GM23248 (cell line): ENCODE data around the gene NMS. TPM values are rescaled to one million over a fixed set of nuclear protein-coding genes. Genes with fewer than 3 reads are reported as not detected.

Source experiments
- DNase-seq: peaks from one replicate; pipeline ENCODE4 v3.0.0-alpha.2; 2015
- H2AFZ ChIP-seq: fragments of 200-600 bp; sonication (generic); 2 replicates; pipeline ENCODE4 v1.6.1; 2016; ENCODE audit warnings: antibody characterized with exemption
- H3F3A ChIP-seq: fragments of 200-600 bp; sonication (generic); 2 replicates; pipeline ENCODE4 v1.6.1; 2016; ENCODE audit warnings: mild to moderate bottlenecking, antibody characterized with exemption, mixed run types; ENCODE audit not compliant: insufficient read depth
- H3K27ac ChIP-seq: fragments of 200-600 bp; sonication (generic); 2 replicates; pipeline ENCODE4 v1.5.1; 2016; ENCODE audit warnings: mild to moderate bottlenecking
- H3K27me3 ChIP-seq: fragments of 200-600 bp; sonication (generic); replicated peaks from 2 replicates; pipeline ENCODE4 v1.6.1; 2016; ENCODE audit warnings: mild to moderate bottlenecking; ENCODE audit not compliant: insufficient read depth
- H3K36me3 ChIP-seq: fragments of 200-600 bp; sonication (generic); 2 replicates; pipeline ENCODE4 v1.6.1; 2016; ENCODE audit warnings: low read depth, mild to moderate bottlenecking
- H3K4me1 ChIP-seq: fragments of 200-600 bp; sonication (generic); 2 replicates; pipeline ENCODE4 v1.6.1; 2016; ENCODE audit warnings: mild to moderate bottlenecking; ENCODE audit not compliant: insufficient read depth
- H3K4me2 ChIP-seq: fragments of 200-600 bp; sonication (generic); one replicate; pipeline ENCODE4 v1.6.1; 2016; ENCODE audit warnings: mild to moderate bottlenecking; ENCODE audit not compliant: unreplicated experiment
- H3K4me3 ChIP-seq: fragments of 200-600 bp; sonication (generic); 2 replicates; pipeline ENCODE4 v1.5.1; 2016; ENCODE audit warnings: mild to moderate bottlenecking
- H3K79me2 ChIP-seq: fragments of 200-600 bp; sonication (generic); 2 replicates; pipeline ENCODE4 v1.6.1; 2016; ENCODE audit warnings: mild to moderate bottlenecking; ENCODE audit not compliant: insufficient read depth
- H3K9ac ChIP-seq: fragments of 200-600 bp; sonication (generic); 2 replicates; pipeline ENCODE4 v1.6.1; 2016; ENCODE audit warnings: mild to moderate bottlenecking
- H3K9me2 ChIP-seq: fragments of 200-600 bp; sonication (generic); 2 replicates; pipeline ENCODE4 v1.6.1; 2016; ENCODE audit warnings: mixed run types, mild to moderate bottlenecking, moderate library complexity; ENCODE audit not compliant: insufficient read depth
- H3K9me3 ChIP-seq: fragments of 200-600 bp; sonication (generic); one replicate; pipeline ENCODE4 v1.6.1; 2017; ENCODE audit warnings: low read depth
- H4K20me1 ChIP-seq: fragments of 200-600 bp; sonication (generic); 2 replicates; pipeline ENCODE4 v1.6.0; 2016; ENCODE audit not compliant: insufficient read depth
- EZH2 ChIP-seq: fragments of 200-600 bp; sonication (generic); IDR thresholded peaks from 2 replicates; pipeline ENCODE4 v1.6.1; 2018; ENCODE audit warnings: antibody characterized with exemption, mild to moderate bottlenecking; ENCODE audit not compliant: insufficient read depth, poor library complexity, severe bottlenecking
- EZH2phosphoT487 ChIP-seq: fragments of 200-600 bp; sonication (generic); IDR thresholded peaks from 2 replicates; pipeline ENCODE4 v1.6.1; 2018; ENCODE audit warnings: antibody characterized with exemption, moderate library complexity, mild to moderate bottlenecking, low read depth; ENCODE audit not compliant: insufficient read depth
- WGBS, 2 experiments: methylation state at CpG; one replicate each; pipeline ENCODE4 v1.1.6; 2015 to 2017; ENCODE audit warnings: low lambda C conversion rate in 2 of 2, low coverage in 1 of 2; ENCODE audit errors: missing lambda C conversion rate in 2 of 2; 5-methylcytosine and 5-hydroxymethylcytosine counted together
- in situ Hi-C: fragments of 300-500 bp; cut with MboI; formaldehyde crosslinking; loops from 2 replicates; pipeline ENCODE4 v1.15.0; 2020
- polyA plus RNA-seq: library from polyadenylated mRNA; unstranded; fragments of >200 nt; fragmentation: Nextera tagmentation; extraction: Ambion mirVana; gene quantifications from 2 replicates; pipeline ENCODE4 v1.2.1, GENCODE V29; 2016
- total RNA-seq: library from RNA; depleted of rRNA; stranded (reverse); fragments of >200 nt; shearing (Covaris generic); gene quantifications from 2 replicates; pipeline ENCODE4 v1.2.3, GENCODE V29; 2014; rRNA removed

Gene NMS
- total and polyA plus RNA-seq, 2 experiments from 2014 or later = not detected

DNA sequence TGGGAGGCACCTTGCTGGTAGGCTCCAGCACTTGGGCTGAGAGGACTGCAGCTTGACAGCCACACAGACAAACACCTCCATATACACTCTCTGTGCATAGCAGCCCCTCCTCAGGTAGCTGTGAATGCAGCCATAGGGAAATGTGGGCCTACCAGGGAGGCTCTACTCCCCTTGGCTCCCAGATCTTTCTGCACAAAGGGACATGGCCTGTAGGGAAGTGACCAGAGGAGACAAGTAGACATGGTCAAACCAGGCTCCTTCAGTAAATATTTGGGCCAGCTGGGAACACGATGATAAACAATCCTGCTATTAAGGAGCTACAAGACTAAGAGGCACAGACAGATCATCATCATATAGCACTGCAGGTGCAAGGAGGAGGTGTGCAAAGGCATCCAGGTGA, 56.6 kb downstream of the NMS start:
- H3K4me2 ChIP-seq = no peak overlapping the region
- no peak for TF ChIP-seq EZH2
- no peak for TF ChIP-seq EZH2phosphoT487
- H4K20me1 ChIP-seq = no peaks in the 10 kb centered on the region
- H3K9ac ChIP-seq = no peak overlapping the region
- H3F3A ChIP-seq = no peaks in the 10 kb centered on the region
- WGBS, 2 experiments = 29 to 38% methylated on average over 1 of the region's 1 CpG
- H3K4me3 ChIP-seq = no peak overlapping the region
- H3K9me2 ChIP-seq = no peaks in the 10 kb centered on the region
- in situ Hi-C loops = no loop called here
- no peaks in the 10 kb centered on the region for H3K27me3 ChIP-seq
- DNase-seq = no peak
- no peak overlapping the region for H3K27ac ChIP-seq
- no peaks in the 10 kb centered on the region for H3K9me3 ChIP-seq
- H3K79me2 ChIP-seq = no peaks in the 10 kb centered on the region
- H3K36me3 ChIP-seq = no peaks in the 10 kb centered on the region
- H3K4me1 ChIP-seq = no peaks in the 10 kb centered on the region
- no peak overlapping the region for H2AFZ ChIP-seq

DNA sequence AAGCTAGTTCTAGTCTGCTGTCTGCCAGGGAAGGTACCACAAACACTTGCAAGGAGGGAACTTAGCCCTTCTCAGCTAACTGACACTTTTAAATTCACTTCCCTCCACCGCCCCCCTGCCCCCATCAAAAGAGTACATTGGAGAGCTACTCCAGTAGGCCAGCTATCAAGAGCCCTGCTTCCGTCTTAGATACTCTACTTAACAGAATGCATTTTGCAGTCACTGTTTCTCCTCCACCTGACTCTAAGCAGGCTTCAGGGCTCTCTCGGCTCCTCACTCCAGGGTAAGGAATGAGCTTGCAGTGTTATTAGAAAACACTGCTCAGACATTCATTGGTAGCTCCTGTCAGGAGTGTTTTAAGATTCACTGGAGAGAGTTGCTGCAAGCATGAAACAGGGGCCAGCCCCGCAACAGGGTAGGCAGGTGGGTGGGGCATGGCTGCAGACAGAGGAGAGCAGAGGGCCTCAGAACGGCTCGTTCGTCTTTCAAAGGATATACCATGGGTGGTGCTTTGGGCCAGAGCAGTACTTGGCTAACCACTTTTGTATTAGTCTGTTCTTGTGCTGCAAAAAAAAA, 57.2 kb downstream of the NMS start:
- H3K27ac ChIP-seq = no peak overlapping the region
- H2AFZ ChIP-seq = no peak overlapping the region
- H3K9ac ChIP-seq = no peak overlapping the region
- H3K4me3 ChIP-seq = no peak overlapping the region
- no peak for DNase-seq
- TF ChIP-seq EZH2phosphoT487 (no peak), EZH2 (no peak)
- no peaks in the 10 kb centered on the region for H3K9me2 ChIP-seq
- no peak overlapping the region for H3K4me2 ChIP-seq
- H3K27me3 ChIP-seq = no peaks in the 10 kb centered on the region
- H3K4me1 ChIP-seq = no peaks in the 10 kb centered on the region
- in situ Hi-C loops = no loop called here
- no peaks in the 10 kb centered on the region for H3F3A ChIP-seq
- H3K36me3 ChIP-seq = no peaks in the 10 kb centered on the region
- no peaks in the 10 kb centered on the region for H4K20me1 ChIP-seq
- no peaks in the 10 kb centered on the region for H3K9me3 ChIP-seq
- no peaks in the 10 kb centered on the region for H3K79me2 ChIP-seq
- WGBS, 2 experiments = 29 to 34% methylated on average over 7 of the region's 7 CpGs

DNA sequence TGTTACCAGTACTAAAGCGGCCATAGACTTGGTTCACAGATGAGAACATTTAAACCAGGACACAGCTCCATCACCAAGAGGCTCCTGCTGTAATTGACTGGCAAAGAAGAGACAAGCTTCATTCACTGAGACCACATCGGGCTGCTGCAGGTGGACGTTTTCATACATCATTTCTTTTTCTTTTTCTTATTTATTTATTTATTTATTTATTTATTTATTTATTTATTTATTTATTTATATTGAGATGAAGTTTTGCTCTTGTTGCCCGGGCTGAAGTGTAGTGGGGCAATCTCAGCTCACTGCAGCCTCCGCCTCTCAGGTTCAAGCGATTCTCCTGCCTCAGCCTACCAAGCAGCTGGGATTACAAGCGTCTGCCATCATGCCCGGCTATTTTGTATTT, 58.9 kb downstream of the NMS start:
- Histone ChIP-seq H3K27ac (no peak overlapping the region), H3K36me3 (no peaks in the 10 kb centered on the region), H3K9me2 (no peaks in the 10 kb centered on the region), H3K79me2 (no peaks in the 10 kb centered on the region), H3F3A (no peaks in the 10 kb centered on the region), H3K27me3 (no peaks in the 10 kb centered on the region), H2AFZ (no peak overlapping the region), H3K9ac (no peak overlapping the region), H3K4me1 (no peaks in the 10 kb centered on the region), H3K9me3 (no peaks in the 10 kb centered on the region), H3K4me3 (no peak overlapping the region), H3K4me2 (no peak overlapping the region), H4K20me1 (no peaks in the 10 kb centered on the region)
- in situ Hi-C loops = no loop called here
- no peak for DNase-seq
- TF ChIP-seq EZH2phosphoT487 = no peak
- no peak for TF ChIP-seq EZH2
- WGBS, 2 experiments = 62 to 74% methylated on average over 7 to 8 of the region's 8 CpGs

DNA sequence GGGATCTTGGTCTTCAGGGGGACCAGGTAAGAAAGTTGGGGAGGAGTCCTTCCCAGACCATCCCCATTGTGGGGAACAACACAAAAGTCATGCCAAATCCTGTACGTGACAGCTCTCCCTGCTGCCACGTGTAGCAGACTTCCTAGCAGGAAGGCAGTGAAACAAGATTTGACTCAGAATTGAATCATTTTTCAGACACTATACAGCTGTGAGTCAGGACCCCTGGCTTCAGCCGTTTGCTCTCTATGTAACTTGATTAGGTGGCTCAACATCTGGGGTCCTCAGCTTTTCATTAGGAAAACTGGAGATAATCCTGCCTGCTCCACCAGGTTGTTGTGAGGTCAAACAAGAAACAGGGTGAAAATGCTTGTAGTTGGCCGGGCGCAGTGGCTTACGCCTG, 59.6 kb downstream of the NMS start:
- H4K20me1 ChIP-seq = no peaks in the 10 kb centered on the region
- no peaks in the 10 kb centered on the region for H3K4me1 ChIP-seq
- no peaks in the 10 kb centered on the region for H3K9me3 ChIP-seq
- WGBS, 2 experiments = 48 to 52% methylated on average over 6 of the region's 6 CpGs
- no peaks in the 10 kb centered on the region for H3K27me3 ChIP-seq
- no peak for TF ChIP-seq EZH2phosphoT487
- no peak for TF ChIP-seq EZH2
- H2AFZ ChIP-seq = no peak overlapping the region
- no peaks in the 10 kb centered on the region for H3K36me3 ChIP-seq
- in situ Hi-C loops = no loop called here
- H3K4me3 ChIP-seq = no peak overlapping the region
- no peaks in the 10 kb centered on the region for H3K79me2 ChIP-seq
- DNase-seq = peak; percentile 4
- H3F3A ChIP-seq = no peaks in the 10 kb centered on the region
- no peaks in the 10 kb centered on the region for H3K9me2 ChIP-seq
- H3K27ac ChIP-seq = no peak overlapping the region
- no peak overlapping the region for H3K4me2 ChIP-seq
- no peak overlapping the region for H3K9ac ChIP-seq

Other genes starting within 250 kb of the NMS start
- under 0.01 and 0.13 TPM in 2 replicates for gene LONRF2, start 148.0 kb upstream of the NMS start, total RNA-seq
- gene LONRF2, start 148.0 kb upstream of the NMS start, polyA plus RNA-seq = not detected in 2 replicates
- gene CHST10, start 52.8 kb upstream of the NMS start, total RNA-seq = 6.2 and 12.9 TPM in 2 replicates
- 4.7 and 5.2 TPM in 2 replicates for gene CHST10, start 52.8 kb upstream of the NMS start, polyA plus RNA-seq
- 11.1 and 12.1 TPM in 2 replicates for gene PDCL3, start 92.5 kb downstream of the NMS start, total RNA-seq
- 32.8 and 33.1 TPM in 2 replicates for gene PDCL3, start 92.5 kb downstream of the NMS start, polyA plus RNA-seq